Caco-2 (cell line): ENCODE results near the gene ARHGAP44. TPM values are rescaled to one million over a fixed set of nuclear protein-coding genes. Genes with fewer than 3 reads are reported as not detected.

Source experiments
- BruUV-seq: library from RNA; stranded (reverse); fragments of 400-500 nt; replicated peaks from 2 replicates; lab custom pipeline; 2021; lab: Mats Ljungman, UMichigan
- CTCF ChIA-PET: fragments of 300-600 bp; sonication (Branson Sonifier 250); formaldehyde crosslinking; loops from one replicate; lab custom pipeline; 2022; ENCODE audit warnings: antibody characterized with exemption; lab: Charles Lee
- POLR2A ChIA-PET: fragments of 300-600 bp; sonication (Branson Sonifier 250); formaldehyde crosslinking; loops from one replicate; lab custom pipeline; 2022; ENCODE audit warnings: antibody characterized with exemption; lab: Charles Lee
- DNase-seq, 2 experiments: peaks; one replicate each; pipeline versions ENCODE4 v3.0.0 to v3.0.0-alpha.2; 2020 to 2022
- H3K27me3 ChIP-seq: replicated peaks from 2 replicates; pipeline ENCODE4 v1.6.0; 2011; ENCODE audit warnings: low read length; ENCODE audit not compliant: control insufficient read depth, insufficient read depth
- H3K36me3 ChIP-seq: 2 replicates; pipeline ENCODE4 v1.5.1; 2011; ENCODE audit warnings: low read length; ENCODE audit not compliant: control insufficient read depth, insufficient read depth
- H3K4me1 ChIP-seq: fragments of 250-450 bp; sonication (Bioruptor Pico); 2 replicates; pipeline ENCODE4 v1.5.1; 2020; ENCODE audit warnings: mild to moderate bottlenecking
- H3K4me3 ChIP-seq: 2 replicates; pipeline ENCODE4 v1.5.1; 2011; ENCODE audit warnings: low read depth, mild to moderate bottlenecking, control low read depth, low read length
- H3K9me3 ChIP-seq: fragments of 250-450 bp; sonication (Bioruptor Pico); 2 replicates; pipeline ENCODE4 v1.5.1; 2020; ENCODE audit warnings: mild to moderate bottlenecking, moderate library complexity
- H3K27ac Mint-ChIP-seq: one replicate; pipeline ENCODE4 v1.8.0; 2022; ENCODE audit warnings: mixed read lengths; ENCODE audit not compliant: unreplicated experiment
- H3K27me3 Mint-ChIP-seq: one replicate; pipeline ENCODE4 v1.8.0; 2022; ENCODE audit warnings: mixed read lengths; ENCODE audit not compliant: insufficient read depth, unreplicated experiment
- H3K36me3 Mint-ChIP-seq: one replicate; pipeline ENCODE4 v1.8.0; 2022; ENCODE audit warnings: mild to moderate bottlenecking, mixed read lengths; ENCODE audit not compliant: insufficient read depth, unreplicated experiment
- H3K4me1 Mint-ChIP-seq: one replicate; pipeline ENCODE4 v1.8.0; 2022; ENCODE audit warnings: low read depth, mixed read lengths; ENCODE audit not compliant: unreplicated experiment
- H3K4me3 Mint-ChIP-seq: one replicate; pipeline ENCODE4 v1.8.0; 2022; ENCODE audit warnings: mild to moderate bottlenecking, moderate library complexity, mixed read lengths; ENCODE audit not compliant: unreplicated experiment
- H3K9me3 Mint-ChIP-seq: one replicate; pipeline ENCODE4 v1.8.0; 2022; ENCODE audit warnings: mixed read lengths; ENCODE audit not compliant: unreplicated experiment
- CTCF ChIP-seq, 2 experiments: fragments of 200-600 bp in 1 of 2; IDR thresholded peaks; 1 replicate in 1 of 2; 2 replicates in 1 of 2; pipeline versions ENCODE4 v1.5.1 to v1.8.0; 2011 to 2022; ENCODE audit warnings: antibody characterized with exemption in 1 of 2, control low read depth in 1 of 2, inconsistent platforms in 1 of 2, low read depth in 1 of 2, low read length in 1 of 2, mild to moderate bottlenecking in 1 of 2, moderate library complexity in 1 of 2; ENCODE audit not compliant: insufficient read depth in 1 of 2, severe bottlenecking in 1 of 2, unreplicated experiment in 1 of 2
- intact Hi-C: fragments of 100-400 bp; cut with micrococcal nuclease; formaldehyde crosslinking; loops from one replicate; pipeline ENCODE4 v1.10.0; 2022; ENCODE audit not compliant: unreplicated experiment
- total RNA-seq: library from RNA; stranded (reverse); gene quantifications from 2 replicates; pipeline ENCODE4 v1.2.3, GENCODE V29; 2022

ARHGAP44 gene
- total RNA-seq, 1 experiment from 2014 or later, result 4.5 TPM

- Histone ChIP-seq H3K36me3 (no peaks in the 10 kb centered on the region; the same call in 1 of the 2 replicates), H3K4me3 (no peak overlapping the region), H3K27me3 (no peaks in the 10 kb centered on the region), H3K4me1 (no peaks in the 10 kb centered on the region), H3K9me3 (no peaks in the 10 kb centered on the region)
- H3K9me3 Mint-ChIP-seq, result no peaks in the 10 kb centered on the region
- DNase-seq, result no peak
- ChIA-PET CTCF (no interaction called here), POLR2A (no interaction called here)
- H3K4me1 Mint-ChIP-seq, result no peaks in the 10 kb centered on the region
- no peak overlapping the region for H3K4me3 Mint-ChIP-seq
- H3K27ac Mint-ChIP-seq, result no peak overlapping the region
- H3K36me3 Mint-ChIP-seq, result peaks cover 30% of the 10 kb centered on the region
- BruUV-seq, result no TSS peak
- intact Hi-C loops, result loop anchor here (2.0 to 10.0 kb wide), 2 partner anchors 75 to 749 kb away; no protein-coding TSS in a partner anchor
- no peaks in the 10 kb centered on the region for H3K27me3 Mint-ChIP-seq
- no peak for TF ChIP-seq CTCF (IDR thresholded peaks at IDR 0.05; ENCODE audit: insufficient read depth in 1 of 2, low read depth in 1 of 2, low read length in 1 of 2, severe bottlenecking in 1 of 2, unreplicated experiment in 1 of 2)
Measured at GRCh38 chr17:13003454-13003851, 214.2 kb downstream of the ARHGAP44 start.

- H3K4me1 ChIP-seq, result no peaks in the 10 kb centered on the region
- TF ChIP-seq CTCF (IDR thresholded peaks at IDR 0.05; ENCODE audit: insufficient read depth in 1 of 2, low read depth in 1 of 2, low read length in 1 of 2, severe bottlenecking in 1 of 2, unreplicated experiment in 1 of 2), result no peak
- POLR2A ChIA-PET, result no interaction called here
- H3K27ac Mint-ChIP-seq, result no peak overlapping the region
- H3K4me3 Mint-ChIP-seq, result no peak overlapping the region
- H3K9me3 ChIP-seq, result no peaks in the 10 kb centered on the region
- intact Hi-C loops, result loop anchor here (2.0 to 10.0 kb wide), 2 partner anchors 75 to 749 kb away; no protein-coding TSS in a partner anchor
- H3K36me3 Mint-ChIP-seq, result peaks cover 31% of the 10 kb centered on the region
- H3K27me3 Mint-ChIP-seq, result no peaks in the 10 kb centered on the region
- CTCF ChIA-PET, result no interaction called here
- no peaks in the 10 kb centered on the region; the same call in 1 of the 2 replicates for H3K36me3 ChIP-seq
- H3K4me1 Mint-ChIP-seq, result no peaks in the 10 kb centered on the region
- no peaks in the 10 kb centered on the region for H3K27me3 ChIP-seq
- BruUV-seq, result no TSS peak
- no peaks in the 10 kb centered on the region for H3K9me3 Mint-ChIP-seq
- H3K4me3 ChIP-seq, result no peak overlapping the region
- DNase-seq, result no peak
Measured at GRCh38 chr17:13003927-13004326, 214.6 kb downstream of the ARHGAP44 start.

- no peaks in the 10 kb centered on the region for H3K9me3 Mint-ChIP-seq
- H3K4me1 Mint-ChIP-seq, result no peaks in the 10 kb centered on the region
- DNase-seq, result no peak
- H3K4me1 ChIP-seq, result no peaks in the 10 kb centered on the region
- POLR2A ChIA-PET, result no interaction called here
- H3K27ac Mint-ChIP-seq, result no peak overlapping the region
- H3K27me3 ChIP-seq, result no peaks in the 10 kb centered on the region
- peaks cover 31% of the 10 kb centered on the region for H3K36me3 Mint-ChIP-seq
- TF ChIP-seq CTCF (IDR thresholded peaks at IDR 0.05; ENCODE audit: insufficient read depth in 1 of 2, low read depth in 1 of 2, low read length in 1 of 2, severe bottlenecking in 1 of 2, unreplicated experiment in 1 of 2), result no peak
- no TSS peak for BruUV-seq
- H3K4me3 Mint-ChIP-seq, result no peak overlapping the region
- H3K9me3 ChIP-seq, result no peaks in the 10 kb centered on the region
- intact Hi-C loops, result loop anchor here (10.0 kb wide), 1 partner anchor 750 kb away; no protein-coding TSS in a partner anchor
- no peaks in the 10 kb centered on the region for H3K27me3 Mint-ChIP-seq
- no peak overlapping the region for H3K4me3 ChIP-seq
- CTCF ChIA-PET, result no interaction called here
- no peaks in the 10 kb centered on the region; the same call in 1 of the 2 replicates for H3K36me3 ChIP-seq
Measured at GRCh38 chr17:13004336-13004735, 215.0 kb downstream of the ARHGAP44 start.
